ENCODE measurements around the gene GNAZ. TPM values are rescaled to one million over a fixed set of nuclear protein-coding genes. Genes with fewer than 3 reads are reported as not detected.

The GNAZ gene
- total and polyA plus RNA-seq, 2 of the 8 experiments (the other 6 are each of a cell fraction or from before 2014, with no cell fraction given) = 6.6 to 9.6 TPM

GRCh38 chr22:23097412-23098229, 27.3 kb downstream of the GNAZ start (continued):
- TF ChIP-seq FOSL1 (IDR thresholded peaks at IDR 0.05; ENCODE audit: insufficient read depth, low read depth, low read length) = no peak
- no peak for TF ChIP-seq GTF2F1 (IDR thresholded peaks at IDR 0.05; ENCODE audit: borderline replicate concordance, low read depth, low read length)
- TF ChIP-seq NANOG (IDR thresholded peaks at IDR 0.05; ENCODE audit: insufficient read depth, low read depth, low read length, poor library complexity, severe bottlenecking) = no peak
- TF ChIP-seq, protein P1, sequence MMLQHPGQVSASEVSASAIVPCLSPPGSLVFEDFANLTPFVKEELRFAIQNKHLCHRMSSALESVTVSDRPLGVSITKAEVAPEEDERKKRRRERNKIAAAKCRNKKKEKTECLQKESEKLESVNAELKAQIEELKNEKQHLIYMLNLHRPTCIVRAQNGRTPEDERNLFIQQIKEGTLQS (IDR thresholded peaks at IDR 0.05; ENCODE audit: insufficient read depth, low read depth, low read length) = no peak
